Tibial artery (tissue), 4 donors: ENCODE measurements around the gene BICD2.
"Not testable (repeated sequence)": the region's sequence is repeated elsewhere in the genome, so short reads cannot be mapped to it uniquely, and the experiment has no call there.

Source experiments
- DNase-seq, 2 donors: peaks; one replicate each; pipeline ENCODE4 v3.0.0-alpha.2; 2019
- H3K27ac ChIP-seq, 2 donors: fragments of 200-600 bp; sonication (generic) in 1 of 2; 1 replicate in 1 of 2; 2 replicates in 1 of 2; pipeline ENCODE4 v1.5.1; 2018 to 2019; ENCODE audit warnings: mild to moderate bottlenecking in 1 of 2
- H3K27me3 ChIP-seq, 2 donors: fragments of 200-600 bp; sonication (generic) in 1 of 2; one replicate each; pipeline versions ENCODE4 v1.5.1 to v1.6.0; 2016 to 2019
- H3K36me3 ChIP-seq, 3 donors: fragments of 200-600 bp; sonication (generic) in 2 of 3; one replicate each; pipeline ENCODE4 v1.5.1; 2016 to 2019; ENCODE audit warnings: mild to moderate bottlenecking in 2 of 3
- H3K4me1 ChIP-seq, 4 donors: fragments of 200-600 bp; sonication (generic) in 2 of 4; 1 replicate in 3 of 4; 2 replicates in 1 of 4; pipeline ENCODE4 v1.5.1; 2016 to 2019
- H3K4me3 ChIP-seq, 2 donors: fragments of 200-600 bp; sonication (generic) in 1 of 2; 1 replicate in 1 of 2; 2 replicates in 1 of 2; pipeline ENCODE4 v1.5.1; 2018 to 2019; ENCODE audit warnings: mild to moderate bottlenecking in 2 of 2
- H3K9me3 ChIP-seq, 3 donors: fragments of 200-600 bp; sonication (generic) in 1 of 3; one replicate each; pipeline ENCODE4 v1.5.1; 2016 to 2019
- CTCF ChIP-seq, 2 experiments: fragments of 200-600 bp in 1 of 2; fragments of 450-650 bp in 1 of 2; IDR thresholded peaks; one replicate each; pipeline ENCODE4 v1.5.1; 2017 to 2019; ENCODE audit warnings: antibody characterized with exemption in 2 of 2, mild to moderate bottlenecking in 1 of 2, moderate library complexity in 1 of 2
- intact Hi-C: fragments of 100-400 bp; cut with DNase I; formaldehyde crosslinking; loops from one replicate; pipeline ENCODE4 v1.15.0; 2023; ENCODE audit warnings: low total_unique reads

Gene BICD2

GRCh38 chr9:92764381-92764987, at the start of gene BICD2:
TSS of gene BICD2 (minus strand) at chr9:92764833. CDS start at chr9:92764744, 89 bp downstream.
- peaks cover 0 to 52% (median 44%) of the 10 kb centered on the region in 4 donors for H3K4me1 ChIP-seq
- intact Hi-C loops: loop anchor here (2.0 to 10.0 kb wide), 2 partner anchors 94 to 650 kb away; partner anchors contain the start of genes IPPK and SPTLC1

GRCh38 chr9:92809629-92810326, 45.1 kb upstream of the BICD2 start:
- DNase-seq, H3K27ac ChIP-seq, H3K36me3 ChIP-seq, H3K9me3 ChIP-seq, intact Hi-C loops: not testable (repeated sequence)
- H3K4me1 ChIP-seq: peaks cover 0 to 31% (median 30%) of the 10 kb centered on the region in 4 donors
- H3K4me3 ChIP-seq: peak overlapping the region in 1 of 2 donors; percentile 32
- H3K27me3 ChIP-seq: peaks cover 10 to 89% of the 10 kb centered on the region in 2 donors

More at GRCh38 chr9:92764381-92764987, at the start of gene BICD2:
- no peak for TF ChIP-seq CTCF (IDR thresholded peaks at IDR 0.05)
- Histone ChIP-seq H3K27ac (peak within 1 kb of the TSS; percentile 95), H3K27me3 (no peaks in the 10 kb centered on the region), H3K36me3 (no peaks in the 10 kb centered on the region), H3K9me3 (no peaks in the 10 kb centered on the region), H3K4me3 (peak within 1 kb of the TSS; percentile 79 to 99)
- DNase-seq: no peak

GRCh38 chr9:92808726-92809451, 44.3 kb upstream of the BICD2 start:
- Histone ChIP-seq H3K4me1 (peaks cover 0 to 31% (median 30%) of the 10 kb centered on the region in 4 donors), H3K4me3 (peak overlapping the region in 1 of 2 donors; percentile 32), H3K27me3 (peaks cover 10 to 92% of the 10 kb centered on the region in 2 donors), H3K9me3 (no peaks in the 10 kb centered on the region), H3K36me3 (no peaks in the 10 kb centered on the region), H3K27ac (no peak overlapping the region)
- peak; percentile 46 to 71 for DNase-seq
- intact Hi-C loops: no loop called here
- no peak for TF ChIP-seq CTCF (IDR thresholded peaks at IDR 0.05)

- Histone ChIP-seq H3K9me3 (no peaks in the 10 kb centered on the region), H3K4me1 (peaks cover 0 to 31% (median 30%) of the 10 kb centered on the region in 4 donors), H3K4me3 (peak overlapping the region in 1 of 2 donors; percentile 32), H3K36me3 (no peaks in the 10 kb centered on the region), H3K27me3 (peaks cover 10 to 94% of the 10 kb centered on the region in 2 donors), H3K27ac (no peak overlapping the region)
- no peak for TF ChIP-seq CTCF (IDR thresholded peaks at IDR 0.05)
- intact Hi-C loops: no loop called here
- DNase-seq: no peak
Observed at GRCh38 chr9:92807757-92808725, 43.4 kb upstream of the BICD2 start.

- Histone ChIP-seq H3K27me3 (peaks cover 10 to 88% of the 10 kb centered on the region in 2 donors), H3K9me3 (no peaks in the 10 kb centered on the region), H3K36me3 (no peaks in the 10 kb centered on the region), H3K4me1 (peaks cover 0 to 31% (median 30%) of the 10 kb centered on the region in 4 donors), H3K4me3 (no peak overlapping the region), H3K27ac (no peak overlapping the region)
- no peak for TF ChIP-seq CTCF (IDR thresholded peaks at IDR 0.05)
- intact Hi-C loops: no loop called here
- DNase-seq: no peak
Observed at GRCh38 chr9:92807031-92807756, 42.6 kb upstream of the BICD2 start.
